Liver (tissue), 9 donors: ENCODE results near the gene GGCT. TPM values are rescaled to one million over a fixed set of nuclear protein-coding genes. Genes with fewer than 3 reads are reported as not detected.

Experiments
- DNase-seq: peaks from one replicate; pipeline ENCODE4 v3.0.0-alpha.2; 2017; ENCODE audit warnings: low spot score
- H3K27ac ChIP-seq, 2 donors: one replicate each; pipeline ENCODE4 v1.7.0; 2013; ENCODE audit warnings: inconsistent platforms in 2 of 2, low read length in 2 of 2, control low read depth in 1 of 2, low read depth in 1 of 2, mild to moderate bottlenecking in 1 of 2
- H3K27me3 ChIP-seq, 4 donors: one replicate each; pipeline versions ENCODE4 v1.6.1 to v1.7.0; 2013; ENCODE audit warnings: low read length in 3 of 4, inconsistent platforms in 1 of 4, mild to moderate bottlenecking in 1 of 4, moderate library complexity in 1 of 4; ENCODE audit not compliant: control insufficient read depth in 4 of 4, insufficient read depth in 4 of 4
- H3K36me3 ChIP-seq, 4 donors: one replicate each; pipeline versions ENCODE4 v1.6.1 to v1.7.0; 2013; ENCODE audit warnings: low read length in 3 of 4, mild to moderate bottlenecking in 3 of 4, low read depth in 1 of 4, moderate library complexity in 1 of 4; ENCODE audit not compliant: control insufficient read depth in 4 of 4, insufficient read depth in 3 of 4
- H3K4me1 ChIP-seq, 4 donors: one replicate each; pipeline versions ENCODE4 v1.6.1 to v1.7.0; 2013; ENCODE audit warnings: low read length in 3 of 4, mild to moderate bottlenecking in 3 of 4, moderate library complexity in 1 of 4; ENCODE audit not compliant: control insufficient read depth in 4 of 4, insufficient read depth in 4 of 4
- H3K4me3 ChIP-seq, 3 donors: one replicate each; pipeline versions ENCODE4 v1.6.1 to v1.7.0; 2013; ENCODE audit warnings: low read length in 3 of 3, control low read depth in 1 of 3, low read depth in 1 of 3, mild to moderate bottlenecking in 1 of 3
- H3K9ac ChIP-seq, 2 donors: one replicate each; pipeline ENCODE4 v1.7.0; 2013; ENCODE audit warnings: low read length in 2 of 2, mild to moderate bottlenecking in 2 of 2, moderate library complexity in 2 of 2, control low read depth in 1 of 2, low read depth in 1 of 2
- H3K9me3 ChIP-seq, 4 donors: one replicate each; pipeline versions ENCODE4 v1.6.1 to v1.7.0; 2013; ENCODE audit warnings: low read length in 3 of 4; ENCODE audit not compliant: control insufficient read depth in 4 of 4
- FOXA2 ChIP-seq: IDR thresholded peaks from 2 replicates; pipeline ENCODE4 v1.6.1; 2016; ENCODE audit warnings: antibody characterized with exemption
- HNF4G ChIP-seq: IDR thresholded peaks from 2 replicates; pipeline ENCODE4 v1.6.1; 2016; ENCODE audit warnings: antibody characterized with exemption
- JUND ChIP-seq, 2 donors: IDR thresholded peaks; 2 replicates each; pipeline ENCODE4 v1.6.1; 2016; ENCODE audit warnings: antibody characterized with exemption in 2 of 2
- REST ChIP-seq: IDR thresholded peaks from 2 replicates; pipeline ENCODE4 v1.6.1; 2016; ENCODE audit warnings: antibody characterized with exemption, mild to moderate bottlenecking
- SP1 ChIP-seq: IDR thresholded peaks from 2 replicates; pipeline ENCODE4 v1.6.1; 2018; ENCODE audit warnings: antibody characterized with exemption, mild to moderate bottlenecking
- TAF1 ChIP-seq: conservative IDR thresholded peaks from 2 replicates; pipeline ENCODE4 v1.6.1; 2016; ENCODE audit warnings: antibody characterized with exemption, mild to moderate bottlenecking
- YY1 ChIP-seq: IDR thresholded peaks from 2 replicates; pipeline ENCODE4 v1.6.1; 2016; ENCODE audit warnings: antibody characterized with exemption, mild to moderate bottlenecking
- WGBS: extraction: QIAGEN DNeasy Blood & Tissue Kit; methylation state at CpG from one replicate; pipeline ENCODE4 v1.1.7; 2013; 5-methylcytosine and 5-hydroxymethylcytosine counted together
- polyA plus RNA-seq, 2 donors: library from polyadenylated mRNA; stranded (reverse) in 1 of 2; unstranded in 1 of 2; fragments of 200-250 nt in 1 of 2; fragments of >200 nt in 1 of 2; fragmentation: Nextera tagmentation in 1 of 2; extraction: Ambion mirVana in 1 of 2; gene quantifications; one replicate each; pipeline versions ENCODE4 v1.2.1 to v1.2.3, GENCODE V29; 2013 to 2015
- total RNA-seq, 2 donors: library from RNA; depleted of rRNA; stranded (reverse); fragments of >200 nt; gene quantifications; one replicate each; pipeline ENCODE4 v1.2.3, GENCODE V29; 2014
- TF ChIP-seq, protein P1 (sequence below): IDR thresholded peaks from 2 replicates; pipeline ENCODE4 v1.6.1; 2016; ENCODE audit warnings: antibody characterized with exemption
- donor health status: healthy.
- donor health status: healthy.
- donor health status: healthy.
- donor health status: healthy.
- donor health status: healthy.

The GGCT gene
- total and polyA plus RNA-seq, 4 donors, result 11.0 to 22.5 (median 21.3) TPM

DNA sequence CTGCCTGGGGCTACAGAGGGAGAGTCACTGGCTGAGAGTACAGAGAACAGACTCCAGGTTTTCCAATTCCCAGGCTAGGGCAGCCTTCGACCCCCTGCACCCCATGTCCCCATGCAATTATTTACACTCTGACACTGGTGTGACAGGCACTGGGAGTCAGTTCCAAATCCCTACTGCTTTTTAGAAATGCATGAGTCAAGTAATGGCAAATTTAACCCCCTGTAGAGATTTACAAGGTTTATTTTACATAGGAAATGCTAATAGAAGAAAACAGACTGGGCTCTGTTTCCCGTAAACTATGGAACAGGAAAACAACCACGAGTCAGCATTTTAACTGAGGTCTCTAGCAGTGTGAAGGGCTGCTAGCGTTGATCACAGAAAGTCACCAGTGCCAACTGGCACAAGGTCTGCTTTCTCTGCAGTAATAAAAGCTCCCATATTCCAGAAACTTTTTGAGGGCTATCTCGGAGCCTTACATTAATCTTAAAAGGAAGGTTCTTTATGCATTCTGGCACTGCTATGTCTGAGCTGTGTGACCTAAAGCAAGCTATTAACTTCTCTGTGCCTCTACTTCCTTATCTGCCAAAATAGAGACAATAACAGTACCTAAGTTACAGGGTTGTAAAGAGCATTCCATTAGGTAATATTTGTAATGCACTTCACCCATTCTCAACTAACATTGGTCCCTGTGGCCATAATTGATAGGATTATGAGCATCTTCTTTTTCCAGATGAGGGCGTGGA is 54.2 kb downstream of the GGCT start:
- no peak overlapping the region for H3K4me3 ChIP-seq
- no peak for DNase-seq
- 54% methylated on average over 6 of the region's 6 CpGs for WGBS
- H3K36me3 ChIP-seq, result peaks cover 0 to 9% (median 2%) of the 10 kb centered on the region in 4 donors
- no peaks in the 10 kb centered on the region for H3K27me3 ChIP-seq
- H3K9ac ChIP-seq, result no peak overlapping the region
- TF ChIP-seq JUND (IDR thresholded peaks at IDR 0.05), result no peak
- H3K9me3 ChIP-seq, result no peaks in the 10 kb centered on the region
- no peak overlapping the region for H3K27ac ChIP-seq
- peaks cover 0 to 18% (median 6%) of the 10 kb centered on the region in 4 donors for H3K4me1 ChIP-seq

DNA sequence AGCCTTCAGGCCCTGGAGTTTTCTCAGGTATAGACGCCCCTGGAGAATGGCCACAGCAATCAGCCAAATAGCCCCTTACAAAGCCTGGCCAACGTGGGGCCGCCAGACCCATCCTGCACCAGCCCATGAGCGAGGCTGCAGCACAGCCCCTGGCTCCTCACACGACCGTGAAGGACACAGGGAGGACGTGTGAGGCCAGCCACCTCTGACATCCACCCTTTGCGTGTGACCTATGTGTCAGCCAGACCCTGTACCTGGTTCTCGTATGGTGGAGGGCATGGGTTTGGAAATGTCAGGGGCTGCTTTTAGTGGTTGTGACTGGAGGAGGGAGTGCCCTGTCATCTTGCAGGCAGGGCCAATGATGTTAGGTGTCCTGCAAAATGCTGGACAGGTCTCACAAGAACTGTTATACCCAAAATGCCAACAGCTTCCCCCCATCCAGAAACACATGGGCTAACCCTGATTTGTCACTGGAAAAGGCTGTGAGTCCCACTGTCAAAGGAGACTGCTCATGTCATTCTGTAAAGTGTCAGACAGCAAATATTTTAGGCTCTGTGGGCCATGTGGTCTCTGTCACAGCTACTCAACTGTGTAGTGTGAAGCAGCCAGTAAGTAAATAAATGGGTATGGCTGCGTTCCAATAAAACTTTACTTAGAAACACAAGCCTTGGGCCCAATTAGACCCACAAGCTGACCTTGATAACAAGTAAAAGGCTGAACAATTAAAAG is 56.0 kb downstream of the GGCT start:
- 86% methylated on average over 10 of the region's 10 CpGs for WGBS
- DNase-seq, result no peak
- peak overlapping the region in 1 of 2 donors; percentile 46 for H3K27ac ChIP-seq

GRCh38 chr7:30447466-30447865 is 57.2 kb downstream of the GGCT start:
- no peak for TF ChIP-seq JUND (IDR thresholded peaks at IDR 0.05)
- TF ChIP-seq SP1, result no peak
- no peak for TF ChIP-seq FOXA2
- TF ChIP-seq, protein P1, sequence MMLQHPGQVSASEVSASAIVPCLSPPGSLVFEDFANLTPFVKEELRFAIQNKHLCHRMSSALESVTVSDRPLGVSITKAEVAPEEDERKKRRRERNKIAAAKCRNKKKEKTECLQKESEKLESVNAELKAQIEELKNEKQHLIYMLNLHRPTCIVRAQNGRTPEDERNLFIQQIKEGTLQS, result no peak
- TF ChIP-seq HNF4G, result no peak
- no peak for TF ChIP-seq REST
- no peak for TF ChIP-seq TAF1
- peaks cover 0 to 4% (median 2%) of the 10 kb centered on the region in 4 donors for H3K36me3 ChIP-seq
- H3K4me3 ChIP-seq, result no peak overlapping the region
- no peak for DNase-seq
- H3K27ac ChIP-seq, result no peak overlapping the region
- whole genome bisulfite sequencing, result 96% methylated on average over 8 of the region's 8 CpGs
- peaks cover 0 to 18% (median 6%) of the 10 kb centered on the region in 4 donors for H3K4me1 ChIP-seq
- H3K9me3 ChIP-seq, result no peaks in the 10 kb centered on the region
- H3K27me3 ChIP-seq, result no peaks in the 10 kb centered on the region
- no peak overlapping the region for H3K9ac ChIP-seq

More for the DNA sequence above, 56.0 kb downstream of the GGCT start:
- H3K9me3 ChIP-seq, result no peaks in the 10 kb centered on the region
- H3K27me3 ChIP-seq, result no peaks in the 10 kb centered on the region
- no peak overlapping the region for H3K4me3 ChIP-seq
- peaks cover 0 to 18% (median 6%) of the 10 kb centered on the region in 4 donors for H3K4me1 ChIP-seq
- peaks cover 0 to 4% (median 2%) of the 10 kb centered on the region in 4 donors for H3K36me3 ChIP-seq
- TF ChIP-seq FOXA2, result no peak
- TF ChIP-seq YY1, result no peak
- no peak overlapping the region for H3K9ac ChIP-seq

Other genes with a start within 250 kb of the GGCT start
- gene ZNRF2, start 220.2 kb downstream of the GGCT start, total RNA-seq, result 10 to 100 TPM; 16.6 to 30.0 TPM
- 1 to 10 TPM; 6.9 to 8.8 TPM for gene ZNRF2, start 220.2 kb downstream of the GGCT start, polyA plus RNA-seq
- gene NOD1, start 26.0 kb downstream of the GGCT start, total RNA-seq, result 1 to 10 TPM; 2.1 to 3.5 TPM
- gene NOD1, start 26.0 kb downstream of the GGCT start, polyA plus RNA-seq, result 1 to 10 TPM; 1.7 to 1.8 TPM
- 10 to 100 TPM; 62.6 to 73.1 TPM for gene GARS1, start 90.0 kb upstream of the GGCT start, total RNA-seq
- 10 to 100 TPM; 43.3 to 73.6 TPM for gene GARS1, start 90.0 kb upstream of the GGCT start, polyA plus RNA-seq
- gene CRHR2, start 177.6 kb upstream of the GGCT start, total RNA-seq, result not detected
- not detected for gene CRHR2, start 177.6 kb upstream of the GGCT start, polyA plus RNA-seq
- 100 to 1,000 TPM in 1 of 2 donors, under 1 TPM in 1; 0.84 to 130 TPM for gene INMT, start 247.3 kb upstream of the GGCT start, total RNA-seq
- 10 to 100 TPM; 16.3 to 41.0 TPM for gene INMT, start 247.3 kb upstream of the GGCT start, polyA plus RNA-seq